T-helper 17 cell (primary cell): ENCODE results near the gene SPATA4. TPM values are rescaled to one million over a fixed set of nuclear protein-coding genes. Genes with fewer than 3 reads are reported as not detected.

Experiments used
- ATAC-seq: fragments of 150-1000 bp; cut with Tn5 transposase; 2 replicates; pipeline ENCODE4 v1.10.0; 2021; ENCODE audit warnings: mild to moderate bottlenecking, moderate library complexity
- DNase-seq, 3 donors: peaks; one replicate each; pipeline versions ENCODE4 v3.0.0 to v3.0.0-alpha.2; 2020 to 2021
- H3K9me3 ChIP-seq: one replicate; pipeline ENCODE4 v1.7.0; 2013; ENCODE audit warnings: low read length, mild to moderate bottlenecking; ENCODE audit not compliant: control insufficient read depth, poor library complexity, severe bottlenecking
- H3K27ac Mint-ChIP-seq: one replicate; pipeline ENCODE4 v1.8.0; 2022; ENCODE audit warnings: mild to moderate bottlenecking, moderate library complexity, mixed read lengths
- H3K27me3 Mint-ChIP-seq: one replicate; pipeline ENCODE4 v1.8.0; 2022; ENCODE audit warnings: mixed read lengths
- H3K36me3 Mint-ChIP-seq: one replicate; pipeline ENCODE4 v1.8.0; 2022; ENCODE audit warnings: low read depth, mixed read lengths
- H3K4me1 Mint-ChIP-seq: one replicate; pipeline ENCODE4 v1.8.0; 2022; ENCODE audit warnings: mild to moderate bottlenecking, mixed read lengths
- H3K4me3 Mint-ChIP-seq: one replicate; pipeline ENCODE4 v1.8.0; 2022; ENCODE audit warnings: mild to moderate bottlenecking, moderate library complexity, mixed read lengths
- total RNA-seq, 4 donors: library from RNA in 2 of 4; stranded (reverse) in 2 of 4; gene quantifications; one replicate each; pipeline ENCODE4 v1.2.3 and lab custom pipeline; 2022 to 2026

Gene SPATA4
- total RNA-seq, 2 donors from 2014 or later, result not detected

DNA sequence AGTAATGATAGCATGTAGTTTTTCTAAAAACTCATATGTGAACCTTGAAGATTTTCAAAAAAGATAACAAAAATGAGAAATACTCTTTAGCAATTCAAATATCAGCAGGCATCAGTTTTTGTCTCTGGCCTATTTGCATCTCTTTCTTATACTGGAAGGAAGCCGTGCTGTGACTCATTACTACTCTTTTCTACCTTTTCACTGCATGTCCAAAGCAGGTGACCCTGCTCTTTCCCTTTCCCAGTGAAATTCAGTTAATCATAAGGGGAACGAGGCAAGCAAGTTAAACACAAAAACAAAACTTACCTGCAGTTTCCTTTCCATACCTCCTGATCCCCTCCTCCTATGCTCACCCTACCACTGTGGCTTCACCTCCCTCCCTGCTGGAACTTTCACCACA lies 9.3 kb downstream of the SPATA4 start:
- Mint-ChIP-seq H3K27ac (no peak overlapping the region), H3K36me3 (peaks cover 5% of the 10 kb centered on the region), H3K4me1 (no peaks in the 10 kb centered on the region), H3K27me3 (peaks cover 44% of the 10 kb centered on the region), H3K4me3 (no peak overlapping the region)
- no peaks in the 10 kb centered on the region for H3K9me3 ChIP-seq
- DNase-seq, result no peak
- no peak for ATAC-seq

DNA sequence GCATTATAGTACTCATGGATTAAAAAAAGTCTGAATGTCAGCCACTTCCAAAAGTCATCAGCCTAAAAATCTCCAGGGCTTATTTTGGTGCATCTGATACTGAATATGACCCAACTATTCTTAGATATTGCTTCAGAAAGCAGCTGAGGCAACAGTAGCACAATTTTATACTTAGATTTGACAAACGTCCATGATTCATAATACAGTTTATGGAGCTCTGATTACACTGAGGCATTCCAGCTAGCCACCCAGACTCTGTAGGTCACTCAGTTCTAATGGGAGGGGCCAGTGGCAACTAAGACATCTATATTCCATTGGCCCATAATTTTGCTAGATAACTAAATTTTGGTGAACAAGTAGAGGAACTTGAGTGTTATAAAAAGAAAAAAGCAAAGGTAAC lies 10.3 kb downstream of the SPATA4 start:
- ATAC-seq, result no peak
- no peak overlapping the region for H3K4me3 Mint-ChIP-seq
- no peaks in the 10 kb centered on the region for H3K9me3 ChIP-seq
- H3K4me1 Mint-ChIP-seq, result no peaks in the 10 kb centered on the region
- H3K27ac Mint-ChIP-seq, result no peak overlapping the region
- DNase-seq, result no peak
- H3K27me3 Mint-ChIP-seq, result peaks cover 43% of the 10 kb centered on the region
- peaks cover 5% of the 10 kb centered on the region for H3K36me3 Mint-ChIP-seq

GRCh38 chr4:176163041-176163440 lies 32.3 kb downstream of the SPATA4 start:
- DNase-seq (no peak), ATAC-seq (no peak)
- no peaks in the 10 kb centered on the region for H3K27me3 Mint-ChIP-seq
- H3K36me3 Mint-ChIP-seq, result no peaks in the 10 kb centered on the region
- H3K27ac Mint-ChIP-seq, result no peak overlapping the region
- no peaks in the 10 kb centered on the region for H3K9me3 ChIP-seq
- H3K4me1 Mint-ChIP-seq, result no peaks in the 10 kb centered on the region
- no peak overlapping the region for H3K4me3 Mint-ChIP-seq

- H3K4me3 Mint-ChIP-seq, result no peak overlapping the region
- ATAC-seq (no peak), DNase-seq (no peak)
- no peak overlapping the region for H3K27ac Mint-ChIP-seq
- no peaks in the 10 kb centered on the region for H3K27me3 Mint-ChIP-seq
- H3K36me3 Mint-ChIP-seq, result no peaks in the 10 kb centered on the region
- H3K9me3 ChIP-seq, result no peaks in the 10 kb centered on the region
- no peaks in the 10 kb centered on the region for H3K4me1 Mint-ChIP-seq
These were observed 38.7 kb downstream of the SPATA4 start for GRCh38 chr4:176156656-176157055.

- no peaks in the 10 kb centered on the region for H3K9me3 ChIP-seq
- DNase-seq (no peak), ATAC-seq (no peak)
- no peak overlapping the region for H3K4me3 Mint-ChIP-seq
- H3K27me3 Mint-ChIP-seq, result no peaks in the 10 kb centered on the region
- H3K36me3 Mint-ChIP-seq, result no peaks in the 10 kb centered on the region
- no peak overlapping the region for H3K27ac Mint-ChIP-seq
- no peaks in the 10 kb centered on the region for H3K4me1 Mint-ChIP-seq
These were observed 42.3 kb downstream of the SPATA4 start for GRCh38 chr4:176153124-176153523.

GRCh38 chr4:176150704-176151103 lies 44.7 kb downstream of the SPATA4 start:
- H3K4me1 Mint-ChIP-seq, result no peaks in the 10 kb centered on the region
- no peak overlapping the region for H3K27ac Mint-ChIP-seq
- DNase-seq (no peak), ATAC-seq (no peak)
- no peaks in the 10 kb centered on the region for H3K9me3 ChIP-seq
- no peaks in the 10 kb centered on the region for H3K36me3 Mint-ChIP-seq
- H3K27me3 Mint-ChIP-seq, result no peaks in the 10 kb centered on the region
- H3K4me3 Mint-ChIP-seq, result no peak overlapping the region

DNA sequence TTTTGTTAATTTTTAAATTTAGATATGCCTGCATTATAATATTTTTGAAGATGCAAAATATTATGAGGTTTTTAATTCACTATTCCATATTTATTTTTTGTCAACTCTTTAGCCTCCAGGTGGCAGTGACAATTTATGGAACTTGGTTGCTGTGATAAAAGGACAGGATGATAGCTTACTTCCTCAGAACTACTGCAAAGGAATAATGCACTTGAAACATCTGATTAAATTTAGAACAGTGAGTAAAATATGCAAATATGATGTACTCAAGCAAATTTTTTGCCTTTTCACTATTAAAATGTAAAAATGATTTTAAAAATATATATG lies 45.1 kb downstream of the SPATA4 start:
- DNase-seq (no peak), ATAC-seq (no peak)
- H3K9me3 ChIP-seq, result no peaks in the 10 kb centered on the region
- no peak overlapping the region for H3K4me3 Mint-ChIP-seq
- no peaks in the 10 kb centered on the region for H3K27me3 Mint-ChIP-seq
- no peak overlapping the region for H3K27ac Mint-ChIP-seq
- no peaks in the 10 kb centered on the region for H3K36me3 Mint-ChIP-seq
- no peaks in the 10 kb centered on the region for H3K4me1 Mint-ChIP-seq

- H3K36me3 Mint-ChIP-seq, result no peaks in the 10 kb centered on the region
- no peak overlapping the region for H3K27ac Mint-ChIP-seq
- H3K4me3 Mint-ChIP-seq, result no peak overlapping the region
These were observed 45.6 kb downstream of the SPATA4 start for GRCh38 chr4:176149680-176150355.

GRCh38 chr4:176142253-176142652 lies 53.1 kb downstream of the SPATA4 start:
- DNase-seq (no peak), ATAC-seq (no peak)
- H3K4me3 Mint-ChIP-seq, result no peak overlapping the region
- no peak overlapping the region for H3K27ac Mint-ChIP-seq
- peaks cover 5% of the 10 kb centered on the region for H3K27me3 Mint-ChIP-seq
- H3K4me1 Mint-ChIP-seq, result no peaks in the 10 kb centered on the region
- no peaks in the 10 kb centered on the region for H3K36me3 Mint-ChIP-seq
- H3K9me3 ChIP-seq, result no peaks in the 10 kb centered on the region

More at GRCh38 chr4:176149680-176150355, 45.6 kb downstream of the SPATA4 start:
- H3K4me1 Mint-ChIP-seq, result no peaks in the 10 kb centered on the region
- H3K27me3 Mint-ChIP-seq, result no peaks in the 10 kb centered on the region
- DNase-seq (no peak), ATAC-seq (no peak)
- no peaks in the 10 kb centered on the region for H3K9me3 ChIP-seq

- Mint-ChIP-seq H3K27ac (no peak overlapping the region), H3K27me3 (peaks cover 5% of the 10 kb centered on the region), H3K36me3 (no peaks in the 10 kb centered on the region), H3K4me3 (no peak overlapping the region), H3K4me1 (no peaks in the 10 kb centered on the region)
- DNase-seq (no peak), ATAC-seq (no peak)
- H3K9me3 ChIP-seq, result no peaks in the 10 kb centered on the region
These were observed 55.9 kb downstream of the SPATA4 start for GRCh38 chr4:176139518-176139917.

- no peak for ATAC-seq
- Mint-ChIP-seq H3K36me3 (no peaks in the 10 kb centered on the region), H3K4me1 (no peaks in the 10 kb centered on the region), H3K27me3 (no peaks in the 10 kb centered on the region), H3K4me3 (no peak overlapping the region), H3K27ac (no peak overlapping the region)
- no peak for DNase-seq
- H3K9me3 ChIP-seq, result no peaks in the 10 kb centered on the region
These were observed 57.8 kb downstream of the SPATA4 start for GRCh38 chr4:176137631-176138030.

DNA sequence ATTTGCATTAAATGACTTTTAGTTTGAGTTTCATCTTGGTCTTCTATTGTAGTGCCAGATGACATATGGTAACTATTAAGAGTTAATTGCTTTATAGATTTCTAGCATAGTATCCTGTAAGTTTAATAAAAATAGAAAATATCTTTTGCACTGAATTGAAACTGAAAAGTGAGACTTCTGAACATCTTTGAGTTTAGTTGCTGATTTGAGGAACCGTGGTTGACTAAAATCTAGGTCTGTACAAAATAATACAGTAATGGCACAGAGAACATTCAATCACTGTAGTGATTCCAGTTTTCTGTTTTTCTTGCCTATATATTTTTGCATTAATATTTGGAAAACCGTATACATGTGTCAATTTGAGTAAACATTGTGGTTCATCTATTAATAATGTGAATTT lies 60.7 kb downstream of the SPATA4 start:
- H3K27ac Mint-ChIP-seq, result no peak overlapping the region
- ATAC-seq, result no peak
- H3K36me3 Mint-ChIP-seq, result peaks cover 2% of the 10 kb centered on the region
- no peak overlapping the region for H3K4me3 Mint-ChIP-seq
- no peaks in the 10 kb centered on the region for H3K4me1 Mint-ChIP-seq
- no peaks in the 10 kb centered on the region for H3K27me3 Mint-ChIP-seq
- H3K9me3 ChIP-seq, result no peaks in the 10 kb centered on the region
- no peak for DNase-seq
